Activated CD4-positive, alpha-beta memory T cell treated with anti-CD3 and anti-CD28 coated beads for 36 hours (primary cell): Measurements from ENCODE around the gene URB1. TPM values are rescaled to one million over a fixed set of nuclear protein-coding genes. Genes with fewer than 3 reads are reported as not detected.

Experiments used
- CTCF ChIA-PET: fragments of 350-600 bp; sonication (Branson Sonifier 250); formaldehyde crosslinking; loops from one replicate; lab custom pipeline; 2021; ENCODE audit warnings: antibody characterized with exemption, inconsistent platforms; lab: Charles Lee
- POLR2A ChIA-PET: fragments of 350-600 bp; sonication (Branson Sonifier 250); formaldehyde crosslinking; loops from one replicate; lab custom pipeline; 2021; ENCODE audit warnings: antibody characterized with exemption; lab: Charles Lee
- DNase-seq: peaks from one replicate; pipeline ENCODE4 v3.0.0-alpha.2; 2020
- H3K27ac Mint-ChIP-seq: one replicate; pipeline ENCODE4 v1.8.0; 2021; ENCODE audit warnings: mixed read lengths
- H3K27me3 Mint-ChIP-seq: one replicate; pipeline ENCODE4 v1.8.0; 2021; ENCODE audit warnings: mixed read lengths
- H3K36me3 Mint-ChIP-seq: one replicate; pipeline ENCODE4 v1.8.0; 2021; ENCODE audit warnings: mixed read lengths
- H3K4me1 Mint-ChIP-seq: one replicate; pipeline ENCODE4 v1.8.0; 2021; ENCODE audit warnings: low read depth, mixed read lengths
- H3K4me3 Mint-ChIP-seq: one replicate; pipeline ENCODE4 v1.8.0; 2021; ENCODE audit warnings: mild to moderate bottlenecking, mixed read lengths
- H3K9me3 Mint-ChIP-seq: one replicate; pipeline ENCODE4 v1.8.0; 2021; ENCODE audit warnings: mixed read lengths
- intact Hi-C: fragments of 100-400 bp; cut with micrococcal nuclease; formaldehyde crosslinking; loops from one replicate; pipeline ENCODE4 v1.15.1; 2023
- total RNA-seq, 2 experiments: library from RNA; stranded (reverse); gene quantifications; one replicate each; pipeline ENCODE4 v1.2.3, GENCODE V29; 2021

Gene URB1
- total RNA-seq, 2 experiments from 2014 or later: 21.5 to 23.4 TPM

- H3K27me3 Mint-ChIP-seq: no peaks in the 10 kb centered on the region
- peaks cover 2% of the 10 kb centered on the region for H3K9me3 Mint-ChIP-seq
- peaks cover 19% of the 10 kb centered on the region for H3K4me1 Mint-ChIP-seq
- H3K36me3 Mint-ChIP-seq: no peaks in the 10 kb centered on the region
- intact Hi-C loops: no loop called here
- ChIA-PET CTCF (no interaction called here), POLR2A (no interaction called here)
- DNase-seq: no peak
- no peak overlapping the region for H3K4me3 Mint-ChIP-seq
- no peak overlapping the region for H3K27ac Mint-ChIP-seq
Observed at GRCh38 chr21:32418146-32418545, 25.3 kb upstream of the URB1 start.

DNA sequence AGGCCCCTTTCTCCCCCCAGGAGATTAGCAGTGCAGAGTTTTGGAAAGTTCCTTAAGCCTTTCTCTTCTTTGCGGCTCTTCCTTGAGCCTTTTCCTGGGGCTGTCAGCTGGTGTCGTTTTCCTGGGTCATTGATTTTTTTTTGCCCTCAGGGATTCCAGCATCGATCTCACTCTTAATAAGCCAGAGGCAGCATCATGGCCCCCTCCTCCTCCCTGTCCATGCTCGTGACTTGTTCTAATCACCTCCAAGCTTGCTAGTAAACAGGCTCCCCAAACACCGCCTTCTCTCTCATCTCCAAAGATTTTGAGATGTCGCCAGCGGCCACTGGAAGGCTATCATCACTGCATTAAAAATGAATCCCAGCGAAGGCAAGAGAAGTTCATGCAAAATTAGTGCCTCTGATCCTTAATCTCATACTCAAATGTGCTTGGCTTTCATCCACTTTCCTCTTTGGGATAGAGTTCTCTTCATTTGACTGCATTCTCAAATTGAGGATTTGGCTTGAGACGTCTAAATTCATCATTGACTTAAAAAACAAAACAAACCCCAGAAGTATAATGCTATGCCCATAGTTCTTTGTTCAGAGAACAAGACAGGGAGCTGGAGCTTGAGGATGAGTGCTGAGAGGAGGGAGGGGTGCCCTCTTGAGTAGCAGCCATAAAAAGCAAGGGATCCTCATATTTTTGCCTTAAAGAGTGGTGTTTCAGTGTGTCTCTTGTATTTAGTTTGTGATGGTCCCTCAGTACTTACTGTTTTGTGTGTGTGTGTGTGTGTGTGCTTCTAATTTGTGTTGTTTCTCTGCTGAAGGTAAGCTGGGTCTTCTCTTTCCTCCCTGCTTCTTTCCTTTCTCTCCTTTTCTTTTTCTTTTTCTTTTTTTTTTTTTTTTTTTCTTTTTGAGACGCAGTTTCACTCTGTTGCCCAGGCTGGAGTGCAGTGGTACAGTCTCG lies 22.9 kb upstream of the URB1 start:
- Mint-ChIP-seq H3K27me3 (no peaks in the 10 kb centered on the region), H3K27ac (no peak overlapping the region), H3K4me1 (peaks cover 27% of the 10 kb centered on the region), H3K36me3 (no peaks in the 10 kb centered on the region), H3K9me3 (no peaks in the 10 kb centered on the region), H3K4me3 (no peak overlapping the region)
- ChIA-PET POLR2A (interaction anchor here (0.6 kb wide), 1 partner anchor 135 kb away, joined by 3 read pairs; no protein-coding TSS in a partner anchor), CTCF (interaction anchor here (0.6 to 0.7 kb wide), 2 partner anchors 185 to 1057 kb away, joined by 3 read pairs; no protein-coding TSS in a partner anchor)
- no peak for DNase-seq
- intact Hi-C loops: no loop called here

GRCh38 chr21:32414579-32415358 lies 22.0 kb upstream of the URB1 start:
- Mint-ChIP-seq H3K9me3 (no peaks in the 10 kb centered on the region), H3K36me3 (no peaks in the 10 kb centered on the region), H3K4me1 (peaks cover 33% of the 10 kb centered on the region), H3K27me3 (no peaks in the 10 kb centered on the region), H3K4me3 (no peak overlapping the region), H3K27ac (no peak overlapping the region)
- ChIA-PET CTCF (interaction anchor here (0.6 to 2.1 kb wide), 4 partner anchors 13 to 1058 kb away, joined by 3 to 10 read pairs (median 4); no protein-coding TSS in a partner anchor), POLR2A (no interaction called here)
- intact Hi-C loops: no loop called here
- no peak for DNase-seq

DNA sequence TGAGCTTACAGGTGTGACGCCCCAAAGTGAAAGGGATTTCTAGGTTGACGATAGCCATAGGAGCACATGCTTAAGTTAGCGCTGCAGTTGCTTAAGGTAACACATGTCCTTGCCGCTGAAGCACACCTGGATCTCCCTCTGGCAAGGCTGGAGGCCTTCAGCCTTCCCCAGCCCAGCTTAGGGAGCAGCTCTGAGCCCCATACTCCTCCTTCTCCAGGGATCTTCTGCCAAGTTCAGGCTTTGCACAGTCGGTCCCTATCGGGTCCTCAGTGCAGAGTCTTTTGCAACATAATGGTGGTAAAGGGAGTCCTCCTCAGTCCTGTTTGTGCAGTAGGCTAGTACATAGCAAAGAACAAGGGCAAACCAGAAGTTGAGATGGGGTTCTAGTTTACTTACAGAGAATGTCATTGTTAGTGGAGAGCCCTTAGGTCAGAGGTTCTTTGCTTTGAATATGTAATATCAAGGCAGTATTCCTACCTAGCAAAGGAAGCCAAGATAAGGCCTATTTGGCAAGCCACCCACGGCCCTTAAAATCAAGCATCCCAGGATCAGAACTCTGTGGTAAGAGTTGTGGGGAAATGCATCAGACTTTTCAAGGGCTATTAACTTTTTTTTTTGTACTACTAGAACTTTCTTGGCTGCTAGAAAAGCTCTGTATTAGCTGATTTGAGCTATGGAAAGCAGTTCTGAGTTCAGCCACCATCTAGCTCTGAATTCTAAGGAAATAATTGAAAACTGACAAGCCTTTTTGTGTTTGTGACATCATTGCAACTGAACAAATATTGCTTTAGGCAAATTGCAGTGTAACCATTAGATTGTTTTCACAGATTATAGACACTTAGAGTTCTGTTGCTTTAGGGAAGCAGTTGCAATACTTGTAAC lies 21.1 kb upstream of the URB1 start:
- Mint-ChIP-seq H3K27ac (no peak overlapping the region), H3K4me3 (peak overlapping the region; percentile 89)
- POLR2A ChIA-PET: no interaction called here

GRCh38 chr21:32413015-32413504 lies 20.2 kb upstream of the URB1 start:
- DNase-seq: no peak
- Mint-ChIP-seq H3K4me3 (peak overlapping the region; percentile 89), H3K27ac (peak overlapping the region; percentile 62), H3K9me3 (no peaks in the 10 kb centered on the region), H3K27me3 (no peaks in the 10 kb centered on the region), H3K4me1 (peaks cover 33% of the 10 kb centered on the region), H3K36me3 (no peaks in the 10 kb centered on the region)
- ChIA-PET POLR2A (interaction anchor here (2.2 kb wide), 1 partner anchor 156 kb away, joined by 8 read pairs; no protein-coding TSS in a partner anchor), CTCF (interaction anchor here (0.9 to 2.1 kb wide), 2 partner anchors 157 to 188 kb away, joined by 6 to 10 read pairs; no protein-coding TSS in a partner anchor)
- intact Hi-C loops: loop anchor here (1.0 to 2.0 kb wide), 2 partner anchors 156 to 200 kb away; partner anchors contain the start of gene CFAP298

More for the DNA sequence above, 21.1 kb upstream of the URB1 start:
- DNase-seq: no peak
- Mint-ChIP-seq H3K9me3 (no peaks in the 10 kb centered on the region), H3K36me3 (no peaks in the 10 kb centered on the region), H3K27me3 (no peaks in the 10 kb centered on the region), H3K4me1 (peaks cover 33% of the 10 kb centered on the region)
- intact Hi-C loops: loop anchor here (1.0 to 2.0 kb wide), 2 partner anchors 155 to 199 kb away; partner anchors contain the start of gene CFAP298
- CTCF ChIA-PET: interaction anchor here (0.6 to 2.1 kb wide), 5 partner anchors 12 to 187 kb away, joined by 3 to 10 read pairs (median 6); no protein-coding TSS in a partner anchor

GRCh38 chr21:32412162-32413014 lies 19.6 kb upstream of the URB1 start, which contains the start of gene EVA1C:
EVA1C (plus strand) TSS chr21:32412706; CDS start chr21:32412854, 148 bp downstream.
- peaks cover 33% of the 10 kb centered on the region for H3K4me1 Mint-ChIP-seq
- intact Hi-C loops: loop anchor here (1.0 to 2.0 kb wide), 3 partner anchors 157 to 359 kb away; partner anchors contain the start of genes CFAP298 and PAXBP1
- H3K36me3 Mint-ChIP-seq: no peaks in the 10 kb centered on the region
- H3K27ac Mint-ChIP-seq: peak within 1 kb of the TSS; percentile 89
- DNase-seq: peak; percentile 76
- peak within 1 kb of the TSS; percentile 91 for H3K4me3 Mint-ChIP-seq
- ChIA-PET CTCF (interaction anchor here (0.9 to 2.2 kb wide), 5 partner anchors 10 to 188 kb away, joined by 6 to 16 read pairs (median 10); no protein-coding TSS in a partner anchor), POLR2A (interaction anchor here (0.6 to 2.7 kb wide), 5 partner anchors 20 to 200 kb away, joined by 3 to 15 read pairs (median 6); partner anchors contain the start of genes CFAP298 and URB1)
- no peaks in the 10 kb centered on the region for H3K27me3 Mint-ChIP-seq
- H3K9me3 Mint-ChIP-seq: no peaks in the 10 kb centered on the region

- no peaks in the 10 kb centered on the region for H3K9me3 Mint-ChIP-seq
- H3K27me3 Mint-ChIP-seq: no peaks in the 10 kb centered on the region
- peak overlapping the region; percentile 89 for H3K27ac Mint-ChIP-seq
- ChIA-PET CTCF (interaction anchor here (1.0 to 2.2 kb wide), 5 partner anchors 9 to 195 kb away, joined by 3 to 16 read pairs (median 10); no protein-coding TSS in a partner anchor), POLR2A (interaction anchor here (0.6 to 2.7 kb wide), 5 partner anchors 19 to 201 kb away, joined by 3 to 15 read pairs (median 6); partner anchors contain the start of genes CFAP298 and URB1)
- H3K36me3 Mint-ChIP-seq: no peaks in the 10 kb centered on the region
- peaks cover 33% of the 10 kb centered on the region for H3K4me1 Mint-ChIP-seq
- H3K4me3 Mint-ChIP-seq: peak overlapping the region; percentile 91
- intact Hi-C loops: loop anchor here (1.0 to 2.0 kb wide), 6 partner anchors 8 to 360 kb away; partner anchors contain the start of genes CFAP298, MIS18A, PAXBP1 and URB1
- DNase-seq: peak; percentile 81
Observed at GRCh38 chr21:32411350-32412161, 18.7 kb upstream of the URB1 start.

GRCh38 chr21:32410916-32411315 lies 18.1 kb upstream of the URB1 start:
- Mint-ChIP-seq H3K36me3 (no peaks in the 10 kb centered on the region), H3K27ac (peak overlapping the region; percentile 89), H3K4me3 (peak overlapping the region; percentile 91), H3K4me1 (peaks cover 33% of the 10 kb centered on the region), H3K9me3 (no peaks in the 10 kb centered on the region), H3K27me3 (no peaks in the 10 kb centered on the region)
- ChIA-PET CTCF (interaction anchor here (1.0 to 2.2 kb wide), 4 partner anchors 8 to 195 kb away, joined by 3 to 16 read pairs (median 12); no protein-coding TSS in a partner anchor), POLR2A (interaction anchor here (1.4 to 2.7 kb wide), 3 partner anchors 18 to 202 kb away, joined by 6 to 15 read pairs (median 8); partner anchors contain the start of genes CFAP298 and URB1)
- DNase-seq: no peak
- intact Hi-C loops: loop anchor here (1.0 to 2.0 kb wide), 4 partner anchors 8 to 132 kb away; partner anchors contain the start of genes MIS18A and URB1

GRCh38 chr21:32410291-32410690 lies 17.5 kb upstream of the URB1 start:
- no peak overlapping the region for H3K27ac Mint-ChIP-seq
- DNase-seq: no peak
- H3K9me3 Mint-ChIP-seq: no peaks in the 10 kb centered on the region
- H3K36me3 Mint-ChIP-seq: no peaks in the 10 kb centered on the region
- H3K4me3 Mint-ChIP-seq: no peak overlapping the region
- CTCF ChIA-PET: interaction anchor here (2.2 kb wide), 1 partner anchor 190 kb away, joined by 16 read pairs; no protein-coding TSS in a partner anchor
- intact Hi-C loops: loop anchor here (2.0 kb wide), 1 partner anchor 83 kb away; no protein-coding TSS in a partner anchor
- POLR2A ChIA-PET: interaction anchor here (2.7 kb wide), 1 partner anchor 18 kb away, joined by 15 read pairs; the partner anchor contains the start of gene URB1
- no peaks in the 10 kb centered on the region for H3K27me3 Mint-ChIP-seq
- H3K4me1 Mint-ChIP-seq: peaks cover 29% of the 10 kb centered on the region
